IgD-negative memory B cell (primary cell): Measurements from ENCODE around the gene DLD. TPM values are rescaled to one million over a fixed set of nuclear protein-coding genes. Genes with fewer than 3 reads are reported as not detected.

Experiments used
- H3K27ac Mint-ChIP-seq, 3 donors: one replicate each; pipeline ENCODE4 v1.8.0; 2020 to 2022; ENCODE audit warnings: mild to moderate bottlenecking in 3 of 3, mixed read lengths in 3 of 3, moderate library complexity in 1 of 3
- H3K27me3 Mint-ChIP-seq: one replicate; pipeline ENCODE4 v1.8.0; 2021; ENCODE audit warnings: mixed read lengths
- H3K36me3 Mint-ChIP-seq: one replicate; pipeline ENCODE4 v1.8.0; 2020; ENCODE audit warnings: mild to moderate bottlenecking, mixed read lengths
- H3K4me1 Mint-ChIP-seq, 3 donors: one replicate each; pipeline ENCODE4 v1.8.0; 2020 to 2022; ENCODE audit warnings: mixed read lengths in 3 of 3, mild to moderate bottlenecking in 1 of 3
- H3K4me3 Mint-ChIP-seq, 4 donors: one replicate each; pipeline ENCODE4 v1.8.0; 2020 to 2022; ENCODE audit warnings: mild to moderate bottlenecking in 4 of 4, mixed read lengths in 4 of 4, moderate library complexity in 3 of 4
- H3K9me3 Mint-ChIP-seq, 3 donors: one replicate each; pipeline ENCODE4 v1.8.0; 2020 to 2021; ENCODE audit warnings: mixed read lengths in 3 of 3, mild to moderate bottlenecking in 1 of 3
- polyA plus RNA-seq: library from polyadenylated mRNA; unstranded; fragments of 300-500 nt; fragmentation: Illumina TruSeq; gene quantifications from one replicate; pipeline ENCODE4 v1.2.3, GENCODE V29; 2021

The DLD gene
- polyA plus RNA-seq, 1 donor from 2014 or later = 45.2 TPM

GRCh38 chr7:107938456-107939250 lies 47.7 kb downstream of the DLD start:
- H3K36me3 Mint-ChIP-seq = peaks cover 8% of the 10 kb centered on the region
- H3K4me3 Mint-ChIP-seq = no peak overlapping the region
- no peak overlapping the region for H3K27ac Mint-ChIP-seq
- no peaks in the 10 kb centered on the region for H3K27me3 Mint-ChIP-seq
- no peaks in the 10 kb centered on the region for H3K9me3 Mint-ChIP-seq
- no peaks in the 10 kb centered on the region for H3K4me1 Mint-ChIP-seq

DNA sequence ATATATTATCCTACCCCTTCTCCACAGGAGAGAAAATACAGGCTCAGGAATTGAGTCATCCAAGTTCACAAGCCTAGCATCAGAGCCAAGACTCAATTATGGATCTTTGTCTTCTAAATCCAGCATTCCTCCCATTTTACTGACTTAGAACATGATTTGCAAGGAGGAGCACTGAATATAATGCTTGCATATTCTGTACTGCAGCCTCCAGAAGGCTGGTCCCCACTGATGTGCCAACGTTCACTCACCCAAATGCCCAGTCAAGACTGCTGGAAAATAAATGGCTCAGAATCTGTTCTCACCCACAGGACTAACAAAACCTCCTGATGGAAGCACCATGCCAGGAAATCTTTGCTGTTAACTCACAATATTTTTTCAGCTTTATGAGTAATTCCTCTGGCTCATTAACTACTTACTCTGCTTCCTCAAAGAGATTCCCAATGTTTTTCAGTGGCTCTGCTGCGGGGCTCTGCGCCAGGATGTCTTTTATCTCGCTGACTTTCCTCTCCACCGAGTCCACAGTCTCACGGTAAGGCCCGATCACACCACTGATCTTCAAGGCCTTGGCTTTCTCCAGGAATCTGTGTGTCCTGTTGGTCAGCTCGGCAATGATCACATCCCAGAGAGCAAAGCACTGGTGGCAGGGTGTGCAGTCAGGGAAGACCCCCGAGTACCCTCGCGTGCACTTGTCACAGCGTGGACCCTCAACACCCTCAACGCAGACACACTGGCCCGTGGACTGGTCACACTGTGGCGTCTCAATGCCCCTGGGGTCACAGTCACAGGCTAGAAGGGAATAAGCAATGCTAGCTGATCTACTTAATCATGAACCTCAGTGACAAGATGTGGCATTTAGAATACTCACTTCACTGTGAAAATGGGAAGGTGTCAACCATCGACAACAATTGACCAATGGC lies 48.8 kb downstream of the DLD start:
- no peak overlapping the region for H3K27ac Mint-ChIP-seq
- H3K27me3 Mint-ChIP-seq = no peaks in the 10 kb centered on the region

DNA sequence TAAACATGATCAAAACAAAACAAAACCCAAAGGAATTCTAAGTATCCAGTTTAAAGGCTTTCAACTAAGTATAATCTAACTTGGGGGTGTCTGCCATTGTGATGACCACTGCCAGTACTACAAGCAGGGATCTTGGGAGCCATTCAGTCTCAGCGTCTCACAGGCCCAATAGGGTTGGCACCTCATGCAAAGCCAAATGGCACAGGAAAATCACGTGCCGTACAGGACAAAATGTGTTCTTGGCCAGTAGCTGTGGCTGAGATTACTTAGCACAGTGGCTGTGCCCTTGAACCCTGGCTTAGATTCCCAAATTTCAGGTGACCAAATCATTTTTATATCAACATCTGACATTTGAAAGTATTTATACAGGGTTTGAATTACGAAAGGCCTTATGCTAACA lies 50.0 kb downstream of the DLD start:
- no peak overlapping the region for H3K27ac Mint-ChIP-seq
- no peak overlapping the region for H3K4me3 Mint-ChIP-seq
- no peaks in the 10 kb centered on the region for H3K9me3 Mint-ChIP-seq
- H3K4me1 Mint-ChIP-seq = no peaks in the 10 kb centered on the region
- H3K27me3 Mint-ChIP-seq = no peaks in the 10 kb centered on the region
- H3K36me3 Mint-ChIP-seq = peaks cover 7% of the 10 kb centered on the region

More for the DNA sequence above, 48.8 kb downstream of the DLD start:
- Mint-ChIP-seq H3K4me1 (no peaks in the 10 kb centered on the region), H3K4me3 (no peak overlapping the region), H3K36me3 (peaks cover 8% of the 10 kb centered on the region), H3K9me3 (no peaks in the 10 kb centered on the region)

DNA sequence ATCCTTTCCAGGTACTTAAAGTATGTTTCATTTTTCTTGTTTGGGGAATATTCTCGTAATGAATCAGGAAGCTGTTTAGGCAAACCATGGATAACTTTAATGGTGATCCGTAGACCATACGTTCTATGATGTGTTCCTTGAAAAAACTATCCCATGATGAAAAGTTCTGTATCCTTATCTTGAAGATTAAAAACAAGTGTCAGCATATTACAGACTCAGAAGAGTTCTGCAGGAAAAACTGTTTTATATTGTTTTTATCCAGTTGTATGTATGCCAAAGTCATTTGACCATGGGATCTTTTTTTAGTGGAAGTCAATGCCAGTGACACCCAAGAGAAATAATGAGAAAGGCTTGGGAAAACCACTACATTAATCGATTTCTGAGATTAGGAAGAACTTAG lies 52.0 kb downstream of the DLD start:
- H3K4me1 Mint-ChIP-seq = no peaks in the 10 kb centered on the region
- H3K27ac Mint-ChIP-seq = no peak overlapping the region
- H3K27me3 Mint-ChIP-seq = no peaks in the 10 kb centered on the region
- no peak overlapping the region for H3K4me3 Mint-ChIP-seq
- H3K36me3 Mint-ChIP-seq = peaks cover 4% of the 10 kb centered on the region
- H3K9me3 Mint-ChIP-seq = no peaks in the 10 kb centered on the region

DNA sequence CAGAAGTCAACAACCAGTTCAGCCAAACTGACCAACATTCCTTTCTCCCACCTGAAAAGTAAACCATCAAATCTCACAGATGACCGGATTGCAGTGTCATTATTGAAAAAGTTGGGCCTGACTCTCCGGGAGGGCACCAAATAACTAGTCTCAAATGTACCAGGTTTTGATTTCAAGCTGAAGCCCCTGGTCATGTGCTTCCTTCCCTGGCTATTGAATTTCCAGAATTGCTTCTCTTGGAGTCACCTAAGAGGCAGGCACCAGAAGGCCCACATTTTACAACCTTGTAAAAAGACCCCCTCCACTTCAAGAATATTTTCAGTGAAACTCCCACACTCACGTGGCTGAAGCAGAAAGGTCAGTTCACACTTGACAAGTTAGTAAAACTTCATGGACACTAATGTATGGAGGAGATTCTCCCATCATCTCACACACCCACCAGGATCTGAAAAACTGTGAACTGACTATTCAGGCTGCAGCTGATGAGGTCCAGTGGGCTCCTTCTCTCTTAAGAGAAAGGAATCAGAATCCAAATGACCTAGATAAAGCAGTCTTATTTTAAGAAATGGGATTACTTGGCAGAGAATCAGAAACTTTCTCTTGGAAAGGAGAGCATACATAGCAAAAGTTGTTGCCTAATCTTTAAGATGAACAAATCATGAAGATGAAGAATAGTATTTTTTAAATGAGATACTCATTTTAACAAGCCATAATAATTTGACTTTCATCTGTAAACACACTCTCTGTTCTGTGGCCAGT lies 53.6 kb downstream of the DLD start:
- Mint-ChIP-seq H3K27ac (no peak overlapping the region), H3K27me3 (no peaks in the 10 kb centered on the region), H3K36me3 (peaks cover 4% of the 10 kb centered on the region), H3K4me1 (no peaks in the 10 kb centered on the region), H3K4me3 (no peak overlapping the region), H3K9me3 (no peaks in the 10 kb centered on the region)

- Mint-ChIP-seq H3K4me1 (no peaks in the 10 kb centered on the region), H3K4me3 (no peak overlapping the region), H3K9me3 (no peaks in the 10 kb centered on the region), H3K36me3 (peaks cover 4% of the 10 kb centered on the region), H3K27me3 (no peaks in the 10 kb centered on the region), H3K27ac (no peak overlapping the region)
Measured at GRCh38 chr7:107945332-107945731, 54.3 kb downstream of the DLD start.

DNA sequence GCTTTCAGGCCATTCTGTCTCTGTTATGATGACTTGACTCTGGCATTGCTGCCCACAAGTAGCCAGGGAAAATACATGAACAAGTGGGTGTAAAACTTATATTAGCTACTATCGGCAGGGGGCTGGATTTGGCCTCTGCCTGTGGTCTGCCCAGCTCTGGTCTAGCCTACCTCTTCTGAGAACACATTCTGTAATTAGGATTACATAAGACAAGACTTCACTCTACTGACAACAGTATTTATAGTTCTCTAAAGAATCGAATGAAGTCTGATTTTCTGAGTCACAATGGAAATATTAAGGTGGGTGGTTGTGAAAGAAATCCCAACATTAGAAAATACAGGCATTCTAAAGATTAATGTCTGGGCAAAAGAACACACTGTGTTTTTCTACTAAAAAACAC lies 55.5 kb downstream of the DLD start:
- Mint-ChIP-seq H3K9me3 (no peaks in the 10 kb centered on the region), H3K4me3 (no peak overlapping the region), H3K4me1 (no peaks in the 10 kb centered on the region), H3K27me3 (no peaks in the 10 kb centered on the region), H3K27ac (no peak overlapping the region), H3K36me3 (no peaks in the 10 kb centered on the region)

GRCh38 chr7:107946881-107947280 lies 55.9 kb downstream of the DLD start:
- Mint-ChIP-seq H3K27me3 (no peaks in the 10 kb centered on the region), H3K27ac (no peak overlapping the region), H3K9me3 (no peaks in the 10 kb centered on the region), H3K4me3 (no peak overlapping the region), H3K4me1 (no peaks in the 10 kb centered on the region), H3K36me3 (no peaks in the 10 kb centered on the region)

GRCh38 chr7:107948645-107949442 lies 57.9 kb downstream of the DLD start:
- H3K36me3 Mint-ChIP-seq = no peaks in the 10 kb centered on the region

DNA sequence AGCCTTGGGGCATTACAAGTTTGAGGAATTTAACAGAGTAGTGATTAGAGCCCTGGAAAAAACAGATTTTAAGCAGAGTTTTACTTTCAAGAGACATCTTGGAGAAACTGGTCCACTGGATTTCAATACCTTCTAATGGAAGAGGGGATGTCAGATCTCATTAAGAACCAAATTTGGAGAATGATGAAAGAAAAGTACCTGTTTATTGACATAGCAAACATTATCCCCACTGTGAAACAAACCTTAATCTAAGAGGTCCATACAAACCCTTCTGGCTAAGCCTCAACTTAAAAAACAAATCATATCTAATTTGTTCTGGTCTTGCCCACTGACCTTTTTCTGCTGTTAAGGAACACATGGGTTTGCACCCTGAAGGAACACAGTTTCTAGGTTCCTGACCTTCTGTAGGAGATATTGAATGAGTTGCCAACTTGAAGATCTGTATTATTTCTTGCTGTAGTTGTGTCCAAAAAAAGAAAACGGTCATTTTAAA lies 58.5 kb downstream of the DLD start:
- Mint-ChIP-seq H3K4me1 (no peaks in the 10 kb centered on the region), H3K9me3 (no peaks in the 10 kb centered on the region), H3K27ac (no peak overlapping the region), H3K27me3 (no peaks in the 10 kb centered on the region), H3K4me3 (no peak overlapping the region), H3K36me3 (no peaks in the 10 kb centered on the region)

More at GRCh38 chr7:107948645-107949442, 57.9 kb downstream of the DLD start:
- Mint-ChIP-seq H3K9me3 (no peaks in the 10 kb centered on the region), H3K27me3 (no peaks in the 10 kb centered on the region), H3K27ac (no peak overlapping the region), H3K4me1 (no peaks in the 10 kb centered on the region), H3K4me3 (no peak overlapping the region)

GRCh38 chr7:107951172-107951787 lies 60.3 kb downstream of the DLD start:
- H3K4me1 Mint-ChIP-seq = no peaks in the 10 kb centered on the region
- H3K4me3 Mint-ChIP-seq = no peak overlapping the region
- H3K27me3 Mint-ChIP-seq = peaks cover 2% of the 10 kb centered on the region

GRCh38 chr7:107951896-107952295 lies 60.9 kb downstream of the DLD start:
- Mint-ChIP-seq H3K27me3 (peaks cover 2% of the 10 kb centered on the region), H3K36me3 (no peaks in the 10 kb centered on the region), H3K4me3 (no peak overlapping the region), H3K4me1 (no peaks in the 10 kb centered on the region), H3K27ac (no peak overlapping the region), H3K9me3 (no peaks in the 10 kb centered on the region)

More at GRCh38 chr7:107951172-107951787, 60.3 kb downstream of the DLD start:
- H3K9me3 Mint-ChIP-seq = no peaks in the 10 kb centered on the region
- no peaks in the 10 kb centered on the region for H3K36me3 Mint-ChIP-seq
- no peak overlapping the region for H3K27ac Mint-ChIP-seq

GRCh38 chr7:107953265-107953923 lies 62.4 kb downstream of the DLD start:
- Mint-ChIP-seq H3K36me3 (no peaks in the 10 kb centered on the region), H3K4me1 (no peaks in the 10 kb centered on the region), H3K9me3 (no peaks in the 10 kb centered on the region), H3K27ac (no peak overlapping the region), H3K27me3 (peaks cover 2% of the 10 kb centered on the region), H3K4me3 (no peak overlapping the region)
